ENCODE results near the gene DENND4C.

DENND4C gene

GRCh38 chr9:19408693-19409400, 178.4 kb downstream of the DENND4C start, which contains the start of gene ACER2 (continued):
- TF ChIP-seq ZFP69B (tag by site-specific recombination; IDR thresholded peaks at IDR 0.05) (peak; percentile 72), ZNF837 (tag by site-specific recombination; IDR thresholded peaks at IDR 0.05) (no peak), ZNF391 (tag by site-specific recombination; IDR thresholded peaks at IDR 0.05; ENCODE audit: borderline replicate concordance, low read depth) (no peak), ZNF157 (tag by site-specific recombination; IDR thresholded peaks at IDR 0.05) (no peak), ZNF510 (tag by site-specific recombination; IDR thresholded peaks at IDR 0.05; ENCODE audit: insufficient replicate concordance) (no peak), ZNF654 (tag by site-specific recombination; IDR thresholded peaks at IDR 0.05; ENCODE audit: low read depth) (no peak), TRIM28 (IDR thresholded peaks at IDR 0.05; ENCODE audit: borderline replicate concordance, low read length) (peak; percentile 56; the same call in 1 of the 2 replicates), ZNF341 (tag by site-specific recombination; IDR thresholded peaks at IDR 0.05; ENCODE audit: low read depth) (peak; percentile 99), ZNF140 (tag by site-specific recombination; IDR thresholded peaks at IDR 0.05) (no peak), KLF17 (tag by site-specific recombination; IDR thresholded peaks at IDR 0.05) (peak; percentile 56; the same call in 1 of the 2 replicates), ZNF394 (tag by site-specific recombination; IDR thresholded peaks at IDR 0.05; ENCODE audit: borderline replicate concordance) (peak; percentile 66; the same call in 1 of the 2 replicates), ZNF423 (tag by site-specific recombination; IDR thresholded peaks at IDR 0.05) (no peak), OVOL3 (tag by site-specific recombination; IDR thresholded peaks at IDR 0.05) (0 out of 2 replicates have a peak, but pooled peaks have one; percentile 25), ZNF169 (tag by site-specific recombination; IDR thresholded peaks at IDR 0.05) (no peak), ZNF350 (tag by site-specific recombination; IDR thresholded peaks at IDR 0.05) (no peak), ZNF530 (tag by site-specific recombination; IDR thresholded peaks at IDR 0.05; ENCODE audit: low read depth) (no peak), ZNF660 (tag by site-specific recombination; IDR thresholded peaks at IDR 0.05) (peak; percentile 39; the same call in 1 of the 2 replicates), KLF8 (tag by site-specific recombination; IDR thresholded peaks at IDR 0.05) (peak; percentile 91), ZNF302 (tag by site-specific recombination; IDR thresholded peaks at IDR 0.05; ENCODE audit: low read depth) (no peak), ZNF629 (tag by site-specific recombination; IDR thresholded peaks at IDR 0.05) (no peak), WT1 (tag by site-specific recombination; IDR thresholded peaks at IDR 0.05) (peak; percentile 52), ZNF777 (tag by site-specific recombination; IDR thresholded peaks at IDR 0.05; ENCODE audit: borderline replicate concordance) (0 out of 2 replicates have a peak, but pooled peaks have one; percentile 47), ZNF639 (tag by site-specific recombination; IDR thresholded peaks at IDR 0.05) (no peak), PRDM6 (tag by site-specific recombination; IDR thresholded peaks at IDR 0.05) (no peak), ZNF596 (tag by site-specific recombination; IDR thresholded peaks at IDR 0.05) (no peak), KLF7 (tag by site-specific recombination; IDR thresholded peaks at IDR 0.05; ENCODE audit: borderline replicate concordance) (no peak), INSM2 (tag by site-specific recombination; IDR thresholded peaks at IDR 0.05) (no peak), ZNF600 (tag by site-specific recombination; IDR thresholded peaks at IDR 0.05) (peak; percentile 58; the same call in 1 of the 2 replicates), ELK4 (IDR thresholded peaks at IDR 0.05; ENCODE audit: borderline replicate concordance, low read depth, low read length) (no peak; the same call in 1 of the 2 replicates), ZBTB8A (tag by site-specific recombination; IDR thresholded peaks at IDR 0.05) (peak; percentile 27; the same call in 1 of the 2 replicates), ZSCAN23 (tag by site-specific recombination; IDR thresholded peaks at IDR 0.05) (no peak), GLIS2 (tag by site-specific recombination; IDR thresholded peaks at IDR 0.05) (peak; percentile 82)
